ENCODE data around the gene ZSCAN4.

Gene ZSCAN4

GRCh38 chr19:57633832-57634131 lies 35.0 kb upstream of the ZSCAN4 start:
- no peak overlapping the region for H3K27ac ChIP-seq (ENCODE audit: low read length)
- peaks cover 7% of the 10 kb centered on the region for H3K4me1 ChIP-seq (ENCODE audit: low read length)
- no peaks in the 10 kb centered on the region for H3K79me2 ChIP-seq (ENCODE audit: low read length)
- TF ChIP-seq, protein P1, sequence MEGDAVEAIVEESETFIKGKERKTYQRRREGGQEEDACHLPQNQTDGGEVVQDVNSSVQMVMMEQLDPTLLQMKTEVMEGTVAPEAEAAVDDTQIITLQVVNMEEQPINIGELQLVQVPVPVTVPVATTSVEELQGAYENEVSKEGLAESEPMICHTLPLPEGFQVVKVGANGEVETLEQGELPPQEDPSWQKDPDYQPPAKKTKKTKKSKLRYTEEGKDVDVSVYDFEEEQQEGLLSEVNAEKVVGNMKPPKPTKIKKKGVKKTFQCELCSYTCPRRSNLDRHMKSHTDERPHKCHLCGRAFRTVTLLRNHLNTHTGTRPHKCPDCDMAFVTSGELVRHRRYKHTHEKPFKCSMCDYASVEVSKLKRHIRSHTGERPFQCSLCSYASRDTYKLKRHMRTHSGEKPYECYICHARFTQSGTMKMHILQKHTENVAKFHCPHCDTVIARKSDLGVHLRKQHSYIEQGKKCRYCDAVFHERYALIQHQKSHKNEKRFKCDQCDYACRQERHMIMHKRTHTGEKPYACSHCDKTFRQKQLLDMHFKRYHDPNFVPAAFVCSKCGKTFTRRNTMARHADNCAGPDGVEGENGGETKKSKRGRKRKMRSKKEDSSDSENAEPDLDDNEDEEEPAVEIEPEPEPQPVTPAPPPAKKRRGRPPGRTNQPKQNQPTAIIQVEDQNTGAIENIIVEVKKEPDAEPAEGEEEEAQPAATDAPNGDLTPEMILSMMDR (IDR thresholded peaks at IDR 0.05; ENCODE audit: low read depth, low read length) = no peak
- TF ChIP-seq EZH2phosphoT487 (IDR thresholded peaks at IDR 0.05; ENCODE audit: low read depth) = no peak
- peak overlapping the region; percentile 94; the same call in 1 of the 2 replicates for H2AFZ ChIP-seq (ENCODE audit: low read depth, low read length)
- no peaks in the 10 kb centered on the region for H3K27me3 ChIP-seq (ENCODE audit: low read depth, low read length)
- no peaks in the 10 kb centered on the region for H4K20me1 ChIP-seq (ENCODE audit: insufficient read depth, low read length)
- peaks cover 36% of the 10 kb centered on the region for H3K36me3 ChIP-seq (replicated peaks; ENCODE audit: low read depth, low read length)
- peak overlapping the region; percentile 70 for H3K9ac ChIP-seq (ENCODE audit: low read length)
- peaks cover 19% of the 10 kb centered on the region; the same call in 1 of the 2 replicates for H3K9me3 ChIP-seq (ENCODE audit: insufficient read depth, low read length)
- peak overlapping the region; percentile 84 for H3K4me2 ChIP-seq (ENCODE audit: low read length)
- peak overlapping the region; percentile 86 for H3K4me3 ChIP-seq (ENCODE audit: low read length)

- H3K9ac ChIP-seq (ENCODE audit: low read length) = no peak overlapping the region
These were observed 31.4 kb upstream of the ZSCAN4 start for GRCh38 chr19:57637379-57637778.

GRCh38 chr19:57641715-57642234 lies 27.0 kb upstream of the ZSCAN4 start:
- no peaks in the 10 kb centered on the region for H3K4me1 ChIP-seq (ENCODE audit: low read length)
- H4K20me1 ChIP-seq (ENCODE audit: insufficient read depth, low read length) = no peaks in the 10 kb centered on the region
- H3K27ac ChIP-seq (ENCODE audit: low read length) = no peak overlapping the region
- no peak overlapping the region for H3K4me2 ChIP-seq (ENCODE audit: low read length)
- H3K36me3 ChIP-seq (replicated peaks; ENCODE audit: low read depth, low read length) = peaks cover 57% of the 10 kb centered on the region
- no peak overlapping the region for H2AFZ ChIP-seq (ENCODE audit: low read depth, low read length)
- H3K9ac ChIP-seq (ENCODE audit: low read length) = no peak overlapping the region
- H3K79me2 ChIP-seq (ENCODE audit: low read length) = no peaks in the 10 kb centered on the region
- H3K27me3 ChIP-seq (ENCODE audit: low read depth, low read length) = no peaks in the 10 kb centered on the region
- H3K9me3 ChIP-seq (ENCODE audit: insufficient read depth, low read length) = peaks cover 19% of the 10 kb centered on the region; the same call in 1 of the 2 replicates
- no peak for TF ChIP-seq EZH2phosphoT487 (IDR thresholded peaks at IDR 0.05; ENCODE audit: low read depth)
- TF ChIP-seq, protein P1 (IDR thresholded peaks at IDR 0.05; ENCODE audit: low read depth, low read length) = no peak
- H3K4me3 ChIP-seq (ENCODE audit: low read length) = no peak overlapping the region

More at GRCh38 chr19:57637379-57637778, 31.4 kb upstream of the ZSCAN4 start:
- H3K27me3 ChIP-seq (ENCODE audit: low read depth, low read length) = no peaks in the 10 kb centered on the region
- TF ChIP-seq, protein P1 (IDR thresholded peaks at IDR 0.05; ENCODE audit: low read depth, low read length) = no peak
- TF ChIP-seq EZH2phosphoT487 (IDR thresholded peaks at IDR 0.05; ENCODE audit: low read depth) = no peak
- H3K9me3 ChIP-seq (ENCODE audit: insufficient read depth, low read length) = peaks cover 25% of the 10 kb centered on the region; the same call in 1 of the 2 replicates
- H3K4me1 ChIP-seq (ENCODE audit: low read length) = peaks cover 7% of the 10 kb centered on the region
- H4K20me1 ChIP-seq (ENCODE audit: insufficient read depth, low read length) = no peaks in the 10 kb centered on the region
- H3K79me2 ChIP-seq (ENCODE audit: low read length) = no peaks in the 10 kb centered on the region
- H3K27ac ChIP-seq (ENCODE audit: low read length) = no peak overlapping the region
- H3K36me3 ChIP-seq (replicated peaks; ENCODE audit: low read depth, low read length) = peaks cover 66% of the 10 kb centered on the region
- H3K4me3 ChIP-seq (ENCODE audit: low read length) = no peak overlapping the region
- no peak overlapping the region for H2AFZ ChIP-seq (ENCODE audit: low read depth, low read length)
- H3K4me2 ChIP-seq (ENCODE audit: low read length) = no peak overlapping the region

- no peak overlapping the region for H3K4me2 ChIP-seq (ENCODE audit: low read length)
- peaks cover 12% of the 10 kb centered on the region; the same call in 1 of the 2 replicates for H3K9me3 ChIP-seq (ENCODE audit: insufficient read depth, low read length)
- TF ChIP-seq, protein P1 (IDR thresholded peaks at IDR 0.05; ENCODE audit: low read depth, low read length) = no peak
- no peak for TF ChIP-seq EZH2phosphoT487 (IDR thresholded peaks at IDR 0.05; ENCODE audit: low read depth)
- no peak overlapping the region for H3K27ac ChIP-seq (ENCODE audit: low read length)
- H3K36me3 ChIP-seq (replicated peaks; ENCODE audit: low read depth, low read length) = peaks cover 49% of the 10 kb centered on the region
- H3K4me3 ChIP-seq (ENCODE audit: low read length) = no peak overlapping the region
- H3K9ac ChIP-seq (ENCODE audit: low read length) = no peak overlapping the region
- H3K79me2 ChIP-seq (ENCODE audit: low read length) = no peaks in the 10 kb centered on the region
- H3K27me3 ChIP-seq (ENCODE audit: low read depth, low read length) = no peaks in the 10 kb centered on the region
- no peaks in the 10 kb centered on the region for H4K20me1 ChIP-seq (ENCODE audit: insufficient read depth, low read length)
- no peak overlapping the region for H2AFZ ChIP-seq (ENCODE audit: low read depth, low read length)
- H3K4me1 ChIP-seq (ENCODE audit: low read length) = no peaks in the 10 kb centered on the region
These were observed 26.2 kb upstream of the ZSCAN4 start for GRCh38 chr19:57642396-57643046.

Measured in OCI-LY3 (cell line).